Mucosa of stomach (tissue), 1 donor: ENCODE results near the gene UNC5B.

Source experiments
- H3K27me3 ChIP-seq: one replicate; pipeline ENCODE4 v1.7.0; 2013; ENCODE audit warnings: mild to moderate bottlenecking, low read length; ENCODE audit not compliant: control insufficient read depth, insufficient read depth
- H3K36me3 ChIP-seq: one replicate; pipeline ENCODE4 v1.7.0; 2013; ENCODE audit warnings: low read length; ENCODE audit not compliant: control insufficient read depth, insufficient read depth
- H3K4me1 ChIP-seq: one replicate; pipeline ENCODE4 v1.7.0; 2013; ENCODE audit warnings: mild to moderate bottlenecking, low read length; ENCODE audit not compliant: control insufficient read depth, insufficient read depth
- H3K4me3 ChIP-seq: one replicate; pipeline ENCODE4 v1.7.0; 2013; ENCODE audit warnings: low read length
- H3K9ac ChIP-seq: one replicate; pipeline ENCODE4 v1.7.0; 2013; ENCODE audit warnings: mild to moderate bottlenecking, low read length, moderate library complexity
- H3K9me3 ChIP-seq: one replicate; pipeline ENCODE4 v1.7.0; 2013; ENCODE audit warnings: mild to moderate bottlenecking, low read length, moderate library complexity; ENCODE audit not compliant: control insufficient read depth
- donor health status: Pancreatic carcinoma.

The UNC5B gene

GRCh38 chr10:71308985-71309384 lies 96.6 kb downstream of the UNC5B start:
- Histone ChIP-seq H3K9me3 (no peaks in the 10 kb centered on the region), H3K4me3 (no peak overlapping the region), H3K36me3 (no peaks in the 10 kb centered on the region), H3K9ac (no peak overlapping the region), H3K4me1 (no peaks in the 10 kb centered on the region), H3K27me3 (no peaks in the 10 kb centered on the region)

GRCh38 chr10:71309919-71310318 lies 97.5 kb downstream of the UNC5B start:
- no peak overlapping the region for H3K4me3 ChIP-seq
- H3K27me3 ChIP-seq = no peaks in the 10 kb centered on the region
- H3K36me3 ChIP-seq = no peaks in the 10 kb centered on the region
- H3K4me1 ChIP-seq = no peaks in the 10 kb centered on the region
- H3K9me3 ChIP-seq = no peaks in the 10 kb centered on the region
- no peak overlapping the region for H3K9ac ChIP-seq

GRCh38 chr10:71312220-71312619 lies 99.8 kb downstream of the UNC5B start:
- Histone ChIP-seq H3K27me3 (no peaks in the 10 kb centered on the region), H3K36me3 (no peaks in the 10 kb centered on the region), H3K4me1 (peaks cover 8% of the 10 kb centered on the region), H3K4me3 (no peak overlapping the region), H3K9ac (no peak overlapping the region), H3K9me3 (no peaks in the 10 kb centered on the region)

GRCh38 chr10:71312811-71313789 lies 100.7 kb downstream of the UNC5B start:
- no peaks in the 10 kb centered on the region for H3K36me3 ChIP-seq
- no peak overlapping the region for H3K9ac ChIP-seq
- H3K9me3 ChIP-seq = no peaks in the 10 kb centered on the region
- peaks cover 8% of the 10 kb centered on the region for H3K4me1 ChIP-seq
- no peaks in the 10 kb centered on the region for H3K27me3 ChIP-seq
- H3K4me3 ChIP-seq = no peak overlapping the region

- Histone ChIP-seq H3K9me3 (no peaks in the 10 kb centered on the region), H3K4me1 (peaks cover 12% of the 10 kb centered on the region), H3K36me3 (no peaks in the 10 kb centered on the region), H3K27me3 (no peaks in the 10 kb centered on the region), H3K9ac (no peak overlapping the region), H3K4me3 (no peak overlapping the region)
Measured at GRCh38 chr10:71314028-71314693, 101.8 kb downstream of the UNC5B start.

- H3K9ac ChIP-seq = no peak overlapping the region
- peaks cover 12% of the 10 kb centered on the region for H3K4me1 ChIP-seq
- no peaks in the 10 kb centered on the region for H3K27me3 ChIP-seq
- H3K36me3 ChIP-seq = no peaks in the 10 kb centered on the region
- H3K4me3 ChIP-seq = no peak overlapping the region
- H3K9me3 ChIP-seq = no peaks in the 10 kb centered on the region
Measured at GRCh38 chr10:71314694-71315225, 102.4 kb downstream of the UNC5B start.

GRCh38 chr10:71316056-71316785 lies 103.9 kb downstream of the UNC5B start:
- no peak overlapping the region for H3K9ac ChIP-seq
- no peaks in the 10 kb centered on the region for H3K9me3 ChIP-seq
- peaks cover 12% of the 10 kb centered on the region for H3K4me1 ChIP-seq
- H3K36me3 ChIP-seq = no peaks in the 10 kb centered on the region
- H3K27me3 ChIP-seq = no peaks in the 10 kb centered on the region
- H3K4me3 ChIP-seq = no peak overlapping the region

- Histone ChIP-seq H3K9ac (no peak overlapping the region), H3K27me3 (no peaks in the 10 kb centered on the region), H3K36me3 (no peaks in the 10 kb centered on the region), H3K4me1 (peaks cover 12% of the 10 kb centered on the region), H3K4me3 (no peak overlapping the region), H3K9me3 (no peaks in the 10 kb centered on the region)
Measured at GRCh38 chr10:71316786-71317160, 104.4 kb downstream of the UNC5B start.

GRCh38 chr10:71317739-71318138 lies 105.4 kb downstream of the UNC5B start:
- Histone ChIP-seq H3K4me1 (peaks cover 12% of the 10 kb centered on the region), H3K9me3 (no peaks in the 10 kb centered on the region), H3K9ac (no peak overlapping the region), H3K27me3 (no peaks in the 10 kb centered on the region), H3K36me3 (no peaks in the 10 kb centered on the region), H3K4me3 (no peak overlapping the region)

- peak within 1 kb of the TSS; percentile 79 for H3K9ac ChIP-seq
- H3K4me3 ChIP-seq = peak within 1 kb of the TSS; percentile 18
- H3K9me3 ChIP-seq = no peaks in the 10 kb centered on the region
- H3K36me3 ChIP-seq = no peaks in the 10 kb centered on the region
- no peaks in the 10 kb centered on the region for H3K27me3 ChIP-seq
- peaks cover 12% of the 10 kb centered on the region for H3K4me1 ChIP-seq
Measured at GRCh38 chr10:71319042-71319799, 106.9 kb downstream of the UNC5B start, which contains the start of gene SLC29A3. TSS of gene SLC29A3 (plus strand) at chr10:71319259. CDS start at chr10:71319310, 51 bp downstream.

- H3K27me3 ChIP-seq = no peaks in the 10 kb centered on the region
- H3K4me1 ChIP-seq = peaks cover 12% of the 10 kb centered on the region
- H3K9ac ChIP-seq = peak overlapping the region; percentile 79
- no peaks in the 10 kb centered on the region for H3K9me3 ChIP-seq
- H3K36me3 ChIP-seq = no peaks in the 10 kb centered on the region
- peak overlapping the region; percentile 18 for H3K4me3 ChIP-seq
Measured at GRCh38 chr10:71319800-71320392, 107.5 kb downstream of the UNC5B start.
